K562 (cell line): Measurements from ENCODE around the gene PODNL1. TPM values are rescaled to one million over a fixed set of nuclear protein-coding genes. Genes with fewer than 3 reads are reported as not detected.

ENCODE experiments used
- ATAC-seq: fragments of 200-7000 bp; cut with Tn5 transposase; 3 replicates; pipeline ENCODE4 v1.9.1; 2020; ENCODE audit warnings: moderate library complexity
- BruUV-seq: library from RNA; stranded (reverse); fragments of 400-500 nt; replicated peaks from 2 replicates; lab custom pipeline; 2021; lab: Mats Ljungman, UMichigan
- CTCF ChIA-PET: fragments of 300-600 bp; formaldehyde crosslinking; extraction: SDS; loops from one replicate; lab custom pipeline; 2021; ENCODE audit warnings: low intra/inter-chr PET ratio; lab: Yijun Ruan, JAX
- POLR2A ChIA-PET: fragments of 300-600, 350-650 bp; sonication (Branson Sonifier 250); formaldehyde crosslinking; extraction: SDS; loops from one replicate; lab custom pipeline; 2021; ENCODE audit warnings: antibody characterized with exemption, inconsistent platforms; lab: Yijun Ruan, JAX
- DNase-seq, 4 experiments: peaks; one replicate each; pipeline versions ENCODE4 v3.0.0 to v3.0.0-alpha.2; 2011 to 2018; ENCODE audit warnings: low spot score in 3 of 4, mixed read lengths in 3 of 4; ENCODE audit errors: extremely low read depth in 1 of 4
- FAIRE-seq: peaks from 2 replicates; lab custom pipeline; 2011; peaks lifted over from hg19 to GRCh38; lab: Jason Lieb, UNC
- H2AFZ ChIP-seq: 2 replicates; pipeline ENCODE4 v1.6.0; 2011; ENCODE audit warnings: low read depth, low read length, control low read depth, inconsistent platforms
- H3K27ac ChIP-seq: fragments of 200-600 bp; 3 replicates; pipeline ENCODE4 v1.8.0; 2011; ENCODE audit warnings: low read depth, mild to moderate bottlenecking, control low read depth, inconsistent platforms, low read length, moderate library complexity, mixed read lengths; ENCODE audit errors: extremely low read depth
- H3K27me3 ChIP-seq, 2 experiments: fragments of 300-600 bp in 1 of 2; 2 replicates in 1 of 2; 3 replicates in 1 of 2; pipeline versions ENCODE4 v1.6.0 to v1.8.0; 2011; ENCODE audit warnings: inconsistent platforms in 2 of 2, low read length in 2 of 2, mild to moderate bottlenecking in 1 of 2, mixed read lengths in 1 of 2, moderate library complexity in 1 of 2; ENCODE audit not compliant: control insufficient read depth in 2 of 2, insufficient read depth in 2 of 2
- H3K36me3 ChIP-seq: fragments of 300-600 bp; 3 replicates; pipeline ENCODE4 v1.8.0; 2011; ENCODE audit warnings: mild to moderate bottlenecking, low read length, inconsistent platforms; ENCODE audit not compliant: control insufficient read depth, insufficient read depth
- H3K4me1 ChIP-seq, 2 experiments: fragments of 200-600 bp in 1 of 2; replicated peaks in 1 of 2; 2 replicates in 1 of 2; 3 replicates in 1 of 2; pipeline versions ENCODE4 v1.5.1 to v1.8.0; 2011; ENCODE audit warnings: inconsistent platforms in 2 of 2, low read length in 2 of 2, mild to moderate bottlenecking in 1 of 2, mixed read lengths in 1 of 2, moderate library complexity in 1 of 2; ENCODE audit not compliant: control insufficient read depth in 2 of 2, insufficient read depth in 2 of 2
- H3K4me2 ChIP-seq: 2 replicates; pipeline ENCODE4 v1.6.1; 2011; ENCODE audit warnings: low read length, control low read depth, inconsistent platforms, mixed read lengths; ENCODE audit not compliant: insufficient read depth
- H3K4me3 ChIP-seq: fragments of 200-600 bp; sonication (generic), shearing (Covaris generic); 2 replicates; pipeline ENCODE4 v1.5.1; 2016; ENCODE audit warnings: control low read depth, inconsistent platforms
- H3K79me2 ChIP-seq: fragments of 200-600 bp; 3 replicates; pipeline ENCODE4 v1.8.0; 2011; ENCODE audit warnings: low read length, inconsistent platforms; ENCODE audit not compliant: control insufficient read depth, insufficient read depth
- H3K9ac ChIP-seq, 2 experiments: 2 replicates each; pipeline versions ENCODE4 v1.6.0 to v1.6.1; 2011; ENCODE audit warnings: low read depth in 2 of 2, low read length in 2 of 2, control low read depth in 1 of 2, inconsistent platforms in 1 of 2, mild to moderate bottlenecking in 1 of 2, mixed read lengths in 1 of 2; ENCODE audit not compliant: insufficient read depth in 1 of 2
- H3K9me1 ChIP-seq: one replicate; pipeline ENCODE4 v1.6.0; 2011; ENCODE audit warnings: inconsistent platforms, mild to moderate bottlenecking, low read length, moderate library complexity; ENCODE audit not compliant: control insufficient read depth, insufficient read depth
- H3K9me3 ChIP-seq: replicated peaks from 2 replicates; pipeline ENCODE4 v1.5.1; 2011; ENCODE audit warnings: low read depth, low read length, inconsistent platforms; ENCODE audit not compliant: control insufficient read depth, insufficient read depth
- H4K20me1 ChIP-seq: replicated peaks from 2 replicates; pipeline ENCODE4 v1.6.1; 2011; ENCODE audit warnings: low read length, inconsistent platforms, mixed read lengths; ENCODE audit not compliant: control insufficient read depth, insufficient read depth
- CUX1 ChIP-seq: fragments of 200-800 bp; sonication (Bioruptor generic); IDR thresholded peaks from 2 replicates; pipeline ENCODE4 v1.6.1; 2016; ENCODE audit warnings: missing genetic modification characterization, missing compliant biosample characterization
- DMBX1 ChIP-seq: fragments of 250-450 bp; sonication (Bioruptor Pico); IDR thresholded peaks from 2 replicates; pipeline ENCODE4 v1.8.0; 2022; ENCODE audit warnings: inconsistent platforms, mild to moderate bottlenecking, moderate library complexity, borderline replicate concordance
- ILF3 ChIP-seq: fragments of 450-650 bp; IDR thresholded peaks from 2 replicates; pipeline ENCODE4 v1.6.1; 2018; ENCODE audit warnings: antibody characterized with exemption, mild to moderate bottlenecking, moderate library complexity, borderline replicate concordance
- NCOA2 ChIP-seq, 2 experiments: fragments of 450-650 bp; IDR thresholded peaks; 2 replicates each; pipeline ENCODE4 v1.6.1; 2018; ENCODE audit warnings: mild to moderate bottlenecking in 2 of 2, moderate library complexity in 1 of 2; ENCODE audit not compliant: partially characterized antibody in 2 of 2
- POLR2A ChIP-seq: fragments of 450-650 bp; conservative IDR thresholded peaks from 2 replicates; pipeline ENCODE4 v1.6.1; 2016
- RCOR1 ChIP-seq, 2 experiments: IDR thresholded peaks; 2 replicates each; pipeline ENCODE4 v1.6.1; 2012; ENCODE audit warnings: low read depth in 2 of 2, low read length in 2 of 2, borderline replicate concordance in 1 of 2, improper control_type of control experiment in 1 of 2
- SMAD2 ChIP-seq: fragments of 150-350 bp; IDR thresholded peaks from 2 replicates; pipeline ENCODE4 v1.6.1; 2014; ENCODE audit warnings: low read depth, mild to moderate bottlenecking, low read length
- TRIM28 ChIP-seq: fragments of 450-650 bp; IDR thresholded peaks from 2 replicates; pipeline ENCODE4 v1.6.1; 2017
- ZNF239 ChIP-seq: fragments of 250-450 bp; sonication (Bioruptor Pico); IDR thresholded peaks from 2 replicates; pipeline ENCODE4 v1.4.0; 2020; ENCODE audit warnings: mild to moderate bottlenecking
- ZNF253 ChIP-seq: fragments of 250-450 bp; sonication (Bioruptor Pico); conservative IDR thresholded peaks from 2 replicates; pipeline ENCODE4 v1.6.1; 2021; ENCODE audit warnings: mild to moderate bottlenecking
- ZNF347 ChIP-seq: fragments of 450-650 bp; formaldehyde crosslinking; IDR thresholded peaks from 2 replicates; pipeline ENCODE4 v1.4.0; 2020; ENCODE audit warnings: low read depth, mild to moderate bottlenecking, moderate library complexity
- ZNF644 ChIP-seq: fragments of 200-800 bp; sonication (Bioruptor generic); IDR thresholded peaks from 2 replicates; pipeline ENCODE4 v1.6.1; 2016; ENCODE audit warnings: low read depth, missing genetic modification characterization, missing compliant biosample characterization
- ZNF707 ChIP-seq: fragments of 250-450 bp; sonication (Bioruptor Pico); conservative IDR thresholded peaks from 2 replicates; pipeline ENCODE4 v1.8.0; 2022; ENCODE audit warnings: inconsistent platforms, mild to moderate bottlenecking, moderate library complexity
- WGBS: fragments of 100-300 bp; shearing (Covaris generic); methylation state at CpG from one replicate; pipeline ENCODE4 v1.1.6; 2016; ENCODE audit warnings: low coverage, mixed read lengths; ENCODE audit not compliant: insufficient coverage; ENCODE audit errors: missing lambda C conversion rate; 5-methylcytosine and 5-hydroxymethylcytosine counted together
- in situ Hi-C: fragments of 300-500 bp; cut with MboI; formaldehyde crosslinking; loops from 4 replicates; pipeline ENCODE4 v1.15.0; 2018; ENCODE audit warnings: inconsistent platforms, mixed read lengths
- intact Hi-C: fragments of 100-400 bp; cut with micrococcal nuclease; formaldehyde crosslinking; loops from 2 replicates; pipeline ENCODE4 v1.14.2; 2022
- polyA plus RNA-seq, 8 experiments: library from polyadenylated mRNA; depleted of rRNA in 4 of 8; stranded (reverse) in 5 of 8; unstranded in 3 of 8; fragments of >200 nt; fragmentation: Nextera tagmentation in 2 of 8; fragmentation: Illumina TruSeq in 1 of 8; extraction: Ambion mirVana in 2 of 8; extraction: Trizol in 1 of 8; gene quantifications; 2 replicates each; pipeline versions ENCODE4 v1.2.1 to v1.2.3, GENCODE V29; 2011 to 2014; ENCODE audit warnings: inconsistent platforms in 1 of 8, missing spikeins in 1 of 8
- total RNA-seq, 7 experiments: library from RNA; depleted of rRNA in 6 of 7; stranded (reverse); fragments of >200 nt in 6 of 7; fragmentation: Illumina TruSeq in 2 of 7; extraction: Trizol in 2 of 7; gene quantifications; 2 replicates each; pipeline versions ENCODE4 v1.2.1 to v1.2.3, GENCODE V29; 2011 to 2021; ENCODE audit warnings: low replicate concordance in 1 of 7

Gene PODNL1
- total and polyA plus RNA-seq, 9 of the 15 experiments (the other 6 are each of a cell fraction or from before 2014, with no cell fraction given), result 0.18 to 0.47 (median 0.23) TPM; not detected in 3

- FAIRE-seq (no peak), ATAC-seq (no peak), DNase-seq (no peak)
- Histone ChIP-seq H2AFZ (no peak overlapping the region), H3K27ac (no peak overlapping the region), H3K27me3 (no peaks in the 10 kb centered on the region), H3K9me1 (peaks cover 6% of the 10 kb centered on the region), H3K9ac (peak overlapping the region in 1 of 2 experiments; percentile 48; a peak in 1 of 4 replicates), H3K9me3 (no peaks in the 10 kb centered on the region), H3K36me3 (peaks cover 40% of the 10 kb centered on the region; the same call in 1 of the 3 replicates), H3K4me1 (peaks cover 0 to 41% of the 10 kb centered on the region in 2 experiments; a peak in 2 of 5 replicates), H3K4me2 (no peak overlapping the region), H3K4me3 (no peak overlapping the region), H4K20me1 (no peaks in the 10 kb centered on the region), H3K79me2 (no peaks in the 10 kb centered on the region; the same call in 2 of the 3 replicates)
- intact Hi-C loops, result no loop called here
- POLR2A ChIA-PET, result interaction anchor here (1.5 to 1.8 kb wide), 2 partner anchors 18 to 19 kb away, joined by 3 to 8 read pairs; partner anchors contain the start of gene RFX1
- 85% methylated on average over 16 of the region's 17 CpGs for WGBS
- CTCF ChIA-PET, result no interaction called here
- TF ChIP-seq SMAD2 (no peak), ILF3 (no peak), ZNF707 (CRISPR knock-in tag) (no peak), TRIM28 (no peak), NCOA2 (IDR thresholded peaks at IDR 0.05; ENCODE audit: partially characterized antibody in 2 of 2) (no peak), ZNF644 (tag) (no peak), DMBX1 (CRISPR knock-in tag) (no peak), CUX1 (CRISPR knock-in tag) (no peak), ZNF347 (CRISPR knock-in tag) (no peak), ZNF239 (CRISPR knock-in tag) (no peak), ZNF253 (CRISPR knock-in tag) (no peak), POLR2A (no peak), RCOR1 (IDR thresholded peaks at IDR 0.05; ENCODE audit: borderline replicate concordance in 1 of 2, low read depth in 2 of 2, low read length in 2 of 2) (no peak)
- in situ Hi-C loops, result no loop called here
- no TSS peak for BruUV-seq
These were observed 49.1 kb upstream of the PODNL1 start for GRCh38 chr19:13987101-13987890.
